ENCODE results near the gene SMCO4. TPM values are rescaled to one million over a fixed set of nuclear protein-coding genes. Genes with fewer than 3 reads are reported as not detected.
A peak's percentile ranks its signal among the peaks of the same experiment; 100 is the strongest.

SMCO4 gene
- total and polyA plus RNA-seq, 2 experiments from 2014 or later: 42.2 to 49.0 TPM

DNA sequence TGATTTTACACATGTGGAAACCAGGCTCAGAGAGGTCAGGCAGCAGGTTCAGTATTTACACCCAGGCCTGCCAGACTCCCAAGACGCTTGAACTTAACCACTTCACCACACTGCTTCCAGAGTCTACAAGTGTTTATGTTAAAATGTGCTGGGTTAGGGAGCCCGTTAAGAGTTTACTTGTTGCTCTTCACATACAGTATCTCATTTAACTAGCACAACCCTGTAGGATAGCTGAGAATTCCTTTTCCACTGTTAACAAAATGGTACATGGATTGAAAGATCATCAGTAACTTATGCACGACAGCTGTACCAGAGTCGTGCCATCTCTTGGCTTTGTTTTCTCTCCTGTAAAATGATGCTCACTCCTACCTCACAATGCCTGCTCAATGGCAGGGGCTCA lies 2.9 kb downstream of the SMCO4 start:
- Mint-ChIP-seq H3K4me1 (peaks cover 74% of the 10 kb centered on the region), H3K36me3 (ENCODE audit: low read depth) (no peaks in the 10 kb centered on the region; the same call in 2 of the 3 replicates), H3K27me3 (ENCODE audit: insufficient read depth, low read depth, poor library complexity) (peaks cover 6% of the 10 kb centered on the region), H3K27ac (no peak overlapping the region), H3K4me3 (no peak overlapping the region), H3K9me3 (no peaks in the 10 kb centered on the region)
- ATAC-seq (no peak), DNase-seq (ENCODE audit: low spot score) (no peak)
- no peak overlapping the region for H2AFZ ChIP-seq
- no peaks in the 10 kb centered on the region for H3K36me3 ChIP-seq (ENCODE audit: insufficient read depth)
- no peak overlapping the region for H3K4me3 ChIP-seq
- H4K20me1 ChIP-seq (replicated peaks; ENCODE audit: insufficient read depth): peaks cover under 1% of the 10 kb centered on the region; the same call in 1 of the 2 replicates
- H3F3A ChIP-seq (replicated peaks; ENCODE audit: low read depth): no peaks in the 10 kb centered on the region
- no peak overlapping the region for H3K27ac ChIP-seq (ENCODE audit: low read depth)
- peaks cover 47% of the 10 kb centered on the region for H3K4me1 ChIP-seq (ENCODE audit: insufficient read depth)
- no peak for TF ChIP-seq JUNB (IDR thresholded peaks at IDR 0.05; ENCODE audit: unreplicated experiment)
- TF ChIP-seq, protein P1, sequence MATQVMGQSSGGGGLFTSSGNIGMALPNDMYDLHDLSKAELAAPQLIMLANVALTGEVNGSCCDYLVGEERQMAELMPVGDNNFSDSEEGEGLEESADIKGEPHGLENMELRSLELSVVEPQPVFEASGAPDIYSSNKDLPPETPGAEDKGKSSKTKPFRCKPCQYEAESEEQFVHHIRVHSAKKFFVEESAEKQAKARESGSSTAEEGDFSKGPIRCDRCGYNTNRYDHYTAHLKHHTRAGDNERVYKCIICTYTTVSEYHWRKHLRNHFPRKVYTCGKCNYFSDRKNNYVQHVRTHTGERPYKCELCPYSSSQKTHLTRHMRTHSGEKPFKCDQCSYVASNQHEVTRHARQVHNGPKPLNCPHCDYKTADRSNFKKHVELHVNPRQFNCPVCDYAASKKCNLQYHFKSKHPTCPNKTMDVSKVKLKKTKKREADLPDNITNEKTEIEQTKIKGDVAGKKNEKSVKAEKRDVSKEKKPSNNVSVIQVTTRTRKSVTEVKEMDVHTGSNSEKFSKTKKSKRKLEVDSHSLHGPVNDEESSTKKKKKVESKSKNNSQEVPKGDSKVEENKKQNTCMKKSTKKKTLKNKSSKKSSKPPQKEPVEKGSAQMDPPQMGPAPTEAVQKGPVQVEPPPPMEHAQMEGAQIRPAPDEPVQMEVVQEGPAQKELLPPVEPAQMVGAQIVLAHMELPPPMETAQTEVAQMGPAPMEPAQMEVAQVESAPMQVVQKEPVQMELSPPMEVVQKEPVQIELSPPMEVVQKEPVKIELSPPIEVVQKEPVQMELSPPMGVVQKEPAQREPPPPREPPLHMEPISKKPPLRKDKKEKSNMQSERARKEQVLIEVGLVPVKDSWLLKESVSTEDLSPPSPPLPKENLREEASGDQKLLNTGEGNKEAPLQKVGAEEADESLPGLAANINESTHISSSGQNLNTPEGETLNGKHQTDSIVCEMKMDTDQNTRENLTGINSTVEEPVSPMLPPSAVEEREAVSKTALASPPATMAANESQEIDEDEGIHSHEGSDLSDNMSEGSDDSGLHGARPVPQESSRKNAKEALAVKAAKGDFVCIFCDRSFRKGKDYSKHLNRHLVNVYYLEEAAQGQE (IDR thresholded peaks at IDR 0.05; ENCODE audit: unreplicated experiment): no peak
- TF ChIP-seq, protein P2, sequence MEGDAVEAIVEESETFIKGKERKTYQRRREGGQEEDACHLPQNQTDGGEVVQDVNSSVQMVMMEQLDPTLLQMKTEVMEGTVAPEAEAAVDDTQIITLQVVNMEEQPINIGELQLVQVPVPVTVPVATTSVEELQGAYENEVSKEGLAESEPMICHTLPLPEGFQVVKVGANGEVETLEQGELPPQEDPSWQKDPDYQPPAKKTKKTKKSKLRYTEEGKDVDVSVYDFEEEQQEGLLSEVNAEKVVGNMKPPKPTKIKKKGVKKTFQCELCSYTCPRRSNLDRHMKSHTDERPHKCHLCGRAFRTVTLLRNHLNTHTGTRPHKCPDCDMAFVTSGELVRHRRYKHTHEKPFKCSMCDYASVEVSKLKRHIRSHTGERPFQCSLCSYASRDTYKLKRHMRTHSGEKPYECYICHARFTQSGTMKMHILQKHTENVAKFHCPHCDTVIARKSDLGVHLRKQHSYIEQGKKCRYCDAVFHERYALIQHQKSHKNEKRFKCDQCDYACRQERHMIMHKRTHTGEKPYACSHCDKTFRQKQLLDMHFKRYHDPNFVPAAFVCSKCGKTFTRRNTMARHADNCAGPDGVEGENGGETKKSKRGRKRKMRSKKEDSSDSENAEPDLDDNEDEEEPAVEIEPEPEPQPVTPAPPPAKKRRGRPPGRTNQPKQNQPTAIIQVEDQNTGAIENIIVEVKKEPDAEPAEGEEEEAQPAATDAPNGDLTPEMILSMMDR (conservative IDR thresholded peaks at IDR 0.05; ENCODE audit: low read depth in 2 of 2): no peak
- TF ChIP-seq CREB1 (CRISPR knock-in tag; IDR thresholded peaks at IDR 0.05; ENCODE audit: low read depth): no peak
- H3K27me3 ChIP-seq (ENCODE audit: insufficient read depth): no peaks in the 10 kb centered on the region
- H3K79me2 ChIP-seq (replicated peaks; ENCODE audit: insufficient read depth): peaks cover 70% of the 10 kb centered on the region
- H3K4me2 ChIP-seq: no peak overlapping the region
- H3K9me2 ChIP-seq (ENCODE audit: insufficient read depth): no peaks in the 10 kb centered on the region

DNA sequence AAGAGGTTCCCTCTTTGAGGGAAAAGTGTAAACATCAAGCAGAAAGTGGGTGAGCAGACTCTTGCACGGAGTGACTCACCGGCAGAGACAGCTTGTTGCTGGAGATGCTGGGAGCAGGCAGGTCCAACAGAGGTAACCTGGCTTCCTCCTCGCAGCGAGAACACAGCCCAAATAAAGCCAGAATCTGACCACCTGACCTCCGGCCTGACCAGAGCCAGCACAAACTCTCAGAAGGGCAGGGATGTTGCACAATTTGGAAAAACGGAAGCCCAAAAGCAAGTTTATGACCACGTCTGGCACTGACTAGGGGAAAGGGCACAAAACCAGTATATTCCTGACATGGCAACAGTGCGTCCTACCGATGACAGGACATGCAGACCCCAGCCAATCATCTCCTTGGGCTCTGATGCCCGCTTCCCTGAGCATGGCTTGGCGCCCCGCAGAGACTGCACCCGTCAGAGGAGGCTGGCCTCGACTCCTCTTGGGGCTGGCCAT lies 5.4 kb downstream of the SMCO4 start:
- H3K9me2 ChIP-seq (ENCODE audit: insufficient read depth): no peaks in the 10 kb centered on the region
- no peak overlapping the region for H3K27ac ChIP-seq (ENCODE audit: low read depth)
- H3K36me3 Mint-ChIP-seq (ENCODE audit: low read depth): no peaks in the 10 kb centered on the region; the same call in 2 of the 3 replicates
- no peak overlapping the region for H2AFZ ChIP-seq
- peak overlapping the region; percentile 71; the same call in 1 of the 2 replicates for H3K27ac Mint-ChIP-seq
- H3K4me3 ChIP-seq: no peak overlapping the region
- H4K20me1 ChIP-seq (replicated peaks; ENCODE audit: insufficient read depth): peaks cover 3% of the 10 kb centered on the region
- no peaks in the 10 kb centered on the region for H3K9me3 Mint-ChIP-seq
- DNase-seq (ENCODE audit: low spot score) (no peak), ATAC-seq (no peak)
- no peaks in the 10 kb centered on the region for H3F3A ChIP-seq (replicated peaks; ENCODE audit: low read depth)
- no peak overlapping the region for H3K4me2 ChIP-seq
- peaks cover 2% of the 10 kb centered on the region for H3K27me3 Mint-ChIP-seq (ENCODE audit: insufficient read depth, low read depth, poor library complexity)
- H3K4me1 ChIP-seq (ENCODE audit: insufficient read depth): peaks cover 33% of the 10 kb centered on the region
- H3K4me3 Mint-ChIP-seq: no peak overlapping the region
- H3K4me1 Mint-ChIP-seq: peaks cover 68% of the 10 kb centered on the region
- no peaks in the 10 kb centered on the region for H3K36me3 ChIP-seq (ENCODE audit: insufficient read depth)
- peaks cover 91% of the 10 kb centered on the region for H3K79me2 ChIP-seq (replicated peaks; ENCODE audit: insufficient read depth)
- H3K27me3 ChIP-seq (ENCODE audit: insufficient read depth): no peaks in the 10 kb centered on the region
- TF ChIP-seq, protein P1 (IDR thresholded peaks at IDR 0.05; ENCODE audit: unreplicated experiment): no peak
- TF ChIP-seq EZH2 (IDR thresholded peaks at IDR 0.05; ENCODE audit: low read depth, unreplicated experiment) (no peak), ZNF331 (CRISPR knock-in tag; IDR thresholded peaks at IDR 0.05; ENCODE audit: low read depth) (no peak), POLR2AphosphoS5 (IDR thresholded peaks at IDR 0.05; ENCODE audit: low read depth) (no peak), CREB1 (CRISPR knock-in tag; IDR thresholded peaks at IDR 0.05; ENCODE audit: low read depth) (no peak)

Data from GM23338 (cell line).